Osteoblast (primary cell): ENCODE results near the gene NLGN1. TPM values are rescaled to one million over a fixed set of nuclear protein-coding genes. Genes with fewer than 3 reads are reported as not detected.
"Not testable (repeated sequence)": the region's sequence is repeated elsewhere in the genome, so short reads cannot be mapped to it uniquely, and the experiment has no call there.

Experiments used
- DNase-seq: peaks from one replicate; pipeline ENCODE4 v3.0.0; 2011; ENCODE audit warnings: low spot score, mixed read lengths; ENCODE audit not compliant: insufficient read length; ENCODE audit errors: missing footprints
- H2AFZ ChIP-seq: 2 replicates; pipeline ENCODE4 v1.6.0; 2011; ENCODE audit warnings: mild to moderate bottlenecking, low read length
- H3K27ac ChIP-seq: 2 replicates; pipeline ENCODE4 v1.5.1; 2011; ENCODE audit warnings: mild to moderate bottlenecking, low read depth, low read length, moderate library complexity
- H3K27me3 ChIP-seq: 2 replicates; pipeline ENCODE4 v1.6.0; 2012; ENCODE audit warnings: mild to moderate bottlenecking, control low read depth, inconsistent platforms, low read length, moderate library complexity; ENCODE audit not compliant: insufficient read depth
- H3K36me3 ChIP-seq: 2 replicates; pipeline ENCODE4 v1.5.1; 2011; ENCODE audit warnings: mild to moderate bottlenecking, low read length, control low read depth, moderate library complexity; ENCODE audit not compliant: insufficient read depth
- H3K4me1 ChIP-seq: 2 replicates; pipeline ENCODE4 v1.5.1; 2011; ENCODE audit warnings: mild to moderate bottlenecking, low read length, control low read depth, moderate library complexity; ENCODE audit not compliant: insufficient read depth
- H3K4me2 ChIP-seq: 2 replicates; pipeline ENCODE4 v1.6.0; 2011; ENCODE audit warnings: mild to moderate bottlenecking, low read length; ENCODE audit not compliant: insufficient read depth
- H3K4me3 ChIP-seq: fragments of 200-600 bp; sonication (generic); 3 replicates; pipeline ENCODE4 v1.5.1; 2012; ENCODE audit warnings: mild to moderate bottlenecking, low read length, inconsistent platforms; ENCODE audit not compliant: insufficient read depth
- H3K79me2 ChIP-seq: 2 replicates; pipeline ENCODE4 v1.6.0; 2012; ENCODE audit warnings: mild to moderate bottlenecking, low read length, control low read depth, inconsistent platforms; ENCODE audit not compliant: insufficient read depth
- H3K9me3 ChIP-seq: 2 replicates; pipeline ENCODE4 v1.5.1; 2011; ENCODE audit warnings: low read depth, low read length, control low read depth
- H4K20me1 ChIP-seq: 2 replicates; pipeline ENCODE4 v1.6.0; 2012; ENCODE audit warnings: mild to moderate bottlenecking, low read length, control low read depth; ENCODE audit not compliant: insufficient read depth
- CTCF ChIP-seq: IDR thresholded peaks from 2 replicates; pipeline ENCODE4 v1.5.1; 2011; ENCODE audit warnings: mild to moderate bottlenecking, low read depth, low read length, moderate library complexity; ENCODE audit errors: extremely low read depth
- total RNA-seq: library from RNA; depleted of rRNA; stranded (reverse); fragments of >200 nt; gene quantifications from 2 replicates; pipeline ENCODE4 v1.2.3, GENCODE V29; 2012

Gene NLGN1
- total RNA-seq, 1 donor: 9.0 TPM

- H3K36me3 ChIP-seq: no peaks in the 10 kb centered on the region
- no peak overlapping the region for H2AFZ ChIP-seq
- H3K4me2 ChIP-seq: no peak overlapping the region
- peaks cover 9% of the 10 kb centered on the region for H3K4me1 ChIP-seq
- no peaks in the 10 kb centered on the region for H3K79me2 ChIP-seq
- peak overlapping the region; percentile 6 for H3K27ac ChIP-seq
- DNase-seq: no peak
- TF ChIP-seq CTCF: no peak
- no peak overlapping the region for H3K4me3 ChIP-seq
- H4K20me1 ChIP-seq: no peaks in the 10 kb centered on the region
- no peaks in the 10 kb centered on the region for H3K9me3 ChIP-seq
- no peaks in the 10 kb centered on the region for H3K27me3 ChIP-seq
Measured at GRCh38 chr3:174229916-174230315, 832.4 kb downstream of the NLGN1 start.

DNA sequence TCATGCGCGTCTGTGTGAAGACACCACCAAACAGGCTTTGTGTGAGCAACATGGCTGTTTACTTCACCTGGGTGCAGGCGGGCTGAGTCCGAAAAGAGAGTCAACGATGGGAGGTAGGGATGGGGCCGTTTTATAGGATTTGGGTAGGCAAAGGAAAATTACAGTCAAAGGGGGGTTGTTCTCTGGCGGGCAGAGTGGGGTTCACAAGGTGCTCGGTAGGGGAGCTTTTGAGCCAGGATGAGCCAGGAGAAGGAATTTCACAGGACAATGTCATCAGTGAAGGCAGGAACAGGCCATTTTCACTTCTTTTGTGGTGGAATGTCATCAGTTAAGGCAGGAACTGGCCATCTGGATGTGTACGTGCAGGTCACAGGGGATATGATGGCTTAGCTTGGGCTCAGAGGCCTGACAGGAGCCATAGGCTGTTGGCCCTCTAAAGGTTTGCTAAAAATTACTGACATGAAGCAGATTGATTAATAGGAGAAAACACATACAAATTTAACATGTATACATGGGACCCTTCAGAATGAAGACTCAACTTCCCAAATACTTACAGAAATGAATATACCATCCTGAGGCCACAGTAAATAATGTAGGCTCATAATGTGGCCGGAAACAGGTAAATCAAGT is 834.6 kb downstream of the NLGN1 start:
- not testable (repeated sequence) for H3K79me2 ChIP-seq, H4K20me1 ChIP-seq, H3K4me2 ChIP-seq, H3K4me1 ChIP-seq, H3K27ac ChIP-seq, H2AFZ ChIP-seq, H3K27me3 ChIP-seq, DNase-seq, H3K9me3 ChIP-seq, H3K4me3 ChIP-seq, H3K36me3 ChIP-seq

- H3K27me3 ChIP-seq: no peaks in the 10 kb centered on the region
- peaks cover 9% of the 10 kb centered on the region for H3K4me1 ChIP-seq
- no peaks in the 10 kb centered on the region for H4K20me1 ChIP-seq
- H3K36me3 ChIP-seq: no peaks in the 10 kb centered on the region
- no peak overlapping the region for H3K4me2 ChIP-seq
- TF ChIP-seq CTCF: no peak
- no peak overlapping the region for H2AFZ ChIP-seq
- no peaks in the 10 kb centered on the region for H3K79me2 ChIP-seq
- H3K4me3 ChIP-seq: no peak overlapping the region
- no peaks in the 10 kb centered on the region for H3K9me3 ChIP-seq
- no peak overlapping the region for H3K27ac ChIP-seq
- no peak for DNase-seq
Measured at GRCh38 chr3:174232658-174233429, 835.3 kb downstream of the NLGN1 start.

DNA sequence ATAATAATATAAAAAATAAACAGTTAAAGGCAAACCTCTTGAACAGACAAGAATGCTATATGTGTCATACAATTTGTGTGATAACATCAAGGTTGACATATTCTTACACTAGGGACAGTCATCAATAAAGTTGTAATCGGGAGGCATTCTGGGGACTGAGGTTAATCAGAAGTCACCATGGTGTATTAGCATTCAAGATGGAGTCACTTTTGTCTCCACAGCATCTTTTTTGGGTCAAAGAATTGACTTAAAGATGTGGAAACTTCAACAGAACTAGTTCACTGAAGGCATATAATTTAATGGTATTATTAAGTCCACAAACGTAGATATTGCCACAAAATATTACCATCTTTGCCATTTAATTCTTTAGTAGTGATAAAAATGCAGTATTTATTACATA is 836.0 kb downstream of the NLGN1 start:
- no peak overlapping the region for H3K27ac ChIP-seq

More for the DNA sequence above, 836.0 kb downstream of the NLGN1 start:
- Histone ChIP-seq H3K4me1 (peaks cover 9% of the 10 kb centered on the region), H3K4me3 (no peak overlapping the region), H3K36me3 (no peaks in the 10 kb centered on the region), H3K4me2 (no peak overlapping the region), H3K27me3 (no peaks in the 10 kb centered on the region), H3K79me2 (no peaks in the 10 kb centered on the region), H2AFZ (no peak overlapping the region), H3K9me3 (no peaks in the 10 kb centered on the region), H4K20me1 (no peaks in the 10 kb centered on the region)
- no peak for DNase-seq
- TF ChIP-seq CTCF: no peak
